ENCODE measurements around the gene TMEM158.

The TMEM158 gene

DNA sequence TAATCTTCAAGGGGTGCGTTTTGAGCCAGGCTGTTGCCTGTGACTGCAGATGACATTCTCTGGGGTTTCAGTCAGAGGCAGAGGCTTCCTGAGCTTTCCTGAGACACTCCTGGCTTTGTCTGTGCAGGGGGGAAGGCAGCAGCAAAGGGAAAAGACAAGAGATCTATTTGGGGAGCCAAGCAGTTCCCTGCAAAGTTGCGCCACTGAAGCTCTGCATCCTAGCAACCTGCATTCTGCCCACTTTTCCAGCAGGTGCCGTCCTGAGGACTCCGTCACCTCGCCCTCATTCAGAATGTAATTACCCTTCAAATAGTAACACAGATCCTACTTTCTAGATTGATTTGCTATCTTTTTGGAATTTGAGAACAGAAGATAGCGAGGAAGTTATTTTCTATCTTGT, 1.9 kb upstream of the TMEM158 start:
- no peak for DNase-seq

DNA sequence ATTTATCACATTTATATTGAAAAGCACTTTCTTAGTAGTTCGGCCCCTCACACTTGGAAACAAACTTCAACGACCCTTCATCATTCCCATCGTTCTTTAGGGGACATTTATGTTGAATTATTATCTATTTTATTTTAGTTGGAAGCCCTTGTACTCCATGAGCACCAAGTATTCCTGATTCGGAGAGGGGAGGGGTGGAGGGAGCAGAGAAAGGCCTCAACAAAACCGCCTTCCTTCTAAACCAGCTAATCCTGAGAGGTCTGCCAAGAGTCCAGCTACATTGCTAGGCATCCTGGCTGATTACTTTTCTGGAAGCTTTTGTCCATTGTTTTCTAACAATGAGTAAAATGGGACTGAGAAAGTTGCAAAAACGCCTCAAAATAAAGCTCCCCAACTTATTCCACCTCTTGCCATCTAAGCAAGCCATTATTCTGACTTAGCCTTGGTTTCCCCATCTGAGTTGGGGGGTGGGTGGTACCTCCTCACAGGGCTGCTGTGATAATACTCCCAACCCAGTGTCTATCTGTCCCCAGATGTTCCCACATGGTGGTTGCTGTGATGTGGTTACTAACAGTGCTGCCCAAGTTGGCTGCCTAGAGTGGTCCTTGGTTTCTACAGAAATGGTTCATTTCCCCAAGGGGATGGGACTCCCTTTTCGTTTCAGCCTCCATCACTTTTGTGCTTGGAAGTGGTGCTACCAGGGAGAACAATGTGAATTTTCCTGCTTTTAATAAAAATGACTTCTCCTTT, 1.2 kb upstream of the TMEM158 start:
- DNase-seq = no peak

DNA sequence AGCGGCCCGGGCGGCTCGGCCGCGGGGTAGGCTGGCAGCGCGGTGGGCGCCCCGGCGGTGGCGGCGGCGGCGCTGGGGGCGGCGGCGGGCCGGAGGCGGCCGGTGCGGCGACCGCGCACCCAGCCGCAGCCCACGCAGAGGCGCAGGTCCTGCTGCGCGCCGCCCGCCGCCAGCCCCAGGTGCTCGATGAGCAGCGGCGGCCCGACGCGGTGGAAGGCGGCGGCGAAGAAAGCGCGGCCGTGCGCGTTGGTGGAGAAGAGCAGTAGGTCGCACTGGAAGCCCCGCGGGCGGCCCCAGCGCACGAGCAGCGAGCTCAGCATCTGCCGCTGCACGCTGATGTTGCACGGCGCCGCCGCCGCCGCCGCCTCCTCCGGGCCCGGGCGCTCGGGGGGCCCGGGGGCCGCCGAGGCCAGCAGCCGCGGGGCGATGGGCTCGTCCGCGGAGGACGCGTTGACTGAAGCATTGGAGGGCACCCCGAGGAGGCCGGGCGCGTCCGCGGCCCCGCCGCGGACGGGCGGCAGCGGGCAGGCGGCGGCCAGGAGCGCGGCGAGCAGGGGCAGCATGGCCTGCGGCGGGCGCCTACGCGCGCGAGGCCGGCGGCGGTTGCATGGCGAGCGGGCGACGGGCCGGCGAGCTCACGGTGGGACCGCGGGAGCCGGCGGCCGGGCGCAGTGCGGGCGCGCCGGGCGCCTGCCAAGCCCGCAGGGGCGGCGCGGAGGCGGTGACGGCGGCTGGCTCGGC, 452 bp downstream of the TMEM158 start:
- peak; percentile 25 to 27 for DNase-seq

DNA sequence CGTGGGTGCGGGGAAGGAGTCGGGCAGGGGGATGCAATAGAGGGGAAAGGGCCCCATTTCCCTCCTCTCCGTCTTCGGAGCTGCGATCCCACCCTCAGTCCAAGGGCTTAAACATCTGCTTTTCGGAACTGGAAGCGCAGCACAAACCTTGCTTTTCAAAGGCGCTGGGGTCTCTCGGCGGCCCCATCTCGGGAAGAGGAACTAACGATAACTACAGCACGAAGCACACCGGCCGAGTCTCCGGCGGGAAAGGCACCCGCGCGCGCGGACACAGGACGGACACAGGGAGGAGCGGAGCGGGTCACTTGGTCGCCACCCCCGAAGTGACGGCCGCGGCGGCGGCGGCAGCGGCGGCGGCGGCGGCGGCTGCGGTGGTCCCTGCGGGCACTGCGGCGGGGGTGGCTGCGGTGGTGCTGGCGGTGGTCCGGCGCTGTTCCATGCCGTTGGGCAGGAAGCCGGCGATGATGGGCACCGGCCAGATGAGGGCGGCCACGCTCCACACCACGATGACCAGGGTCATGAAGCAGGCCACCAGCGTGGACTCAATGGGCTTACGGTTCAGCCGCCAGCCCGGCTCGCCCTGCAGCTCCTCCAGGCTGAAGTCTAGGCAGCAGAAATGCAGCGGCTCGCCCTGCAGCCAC, 1.1 kb downstream of the TMEM158 start:
- no peak for DNase-seq

DNA sequence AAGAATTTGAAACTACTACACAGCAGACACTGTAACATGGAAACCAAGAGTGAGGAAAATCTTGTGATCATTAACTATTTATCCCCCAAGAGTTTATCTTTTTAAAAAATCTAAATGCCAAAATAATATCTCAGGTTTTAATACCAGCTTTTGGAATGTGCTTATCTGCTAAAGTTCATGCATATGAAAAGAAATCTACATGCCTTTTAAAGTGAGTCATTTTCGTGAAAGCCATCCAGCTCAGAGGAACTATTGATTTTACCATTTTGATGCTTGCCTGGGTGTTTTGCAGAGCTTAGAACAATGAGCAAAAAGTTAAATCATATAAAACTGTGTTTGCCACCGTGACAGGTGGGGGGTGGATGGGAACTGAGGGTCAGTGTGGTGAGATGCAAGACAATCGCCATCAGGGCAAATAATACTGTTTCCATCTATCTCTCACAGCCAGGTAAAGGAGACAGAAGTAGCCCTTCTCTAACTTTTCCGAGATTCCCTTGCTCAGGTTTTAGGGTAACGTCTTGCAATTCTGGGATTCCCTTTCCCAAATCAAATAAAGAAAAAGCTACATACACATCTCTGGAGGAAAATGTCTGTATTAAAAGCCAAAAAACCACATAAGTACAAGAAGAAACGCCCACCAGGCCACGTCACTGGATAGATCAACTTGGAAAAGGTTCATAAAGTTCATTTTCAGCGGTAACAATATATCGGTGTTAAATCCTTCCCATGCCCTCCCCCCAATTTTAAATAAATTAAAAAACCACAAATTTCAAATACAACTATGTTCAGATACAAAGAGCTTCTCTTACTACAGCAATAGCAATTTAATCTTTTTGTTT, 2.0 kb downstream of the TMEM158 start:
- peak; percentile 23 to 40 for DNase-seq

DNA sequence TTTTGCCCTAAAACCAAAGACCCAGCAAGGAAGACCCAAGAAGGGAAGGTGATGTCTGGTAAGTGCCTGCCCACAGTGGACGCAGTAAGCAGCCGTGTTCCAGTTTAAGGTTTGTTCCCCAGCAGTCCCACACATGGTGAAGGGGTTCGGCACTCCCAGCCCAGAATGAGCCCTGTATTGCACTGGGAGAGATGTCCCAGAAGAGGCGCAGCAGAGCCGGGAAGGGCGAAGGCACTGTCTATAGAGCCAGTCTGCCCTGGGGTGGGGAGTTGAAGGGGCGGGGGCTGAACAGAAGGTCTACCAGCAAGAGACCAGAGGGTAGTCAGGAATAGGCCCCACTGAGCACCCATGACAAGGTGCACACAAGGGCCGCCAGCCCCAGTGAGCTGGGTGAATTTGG, 6.4 kb downstream of the TMEM158 start:
- DNase-seq = no peak

DNA sequence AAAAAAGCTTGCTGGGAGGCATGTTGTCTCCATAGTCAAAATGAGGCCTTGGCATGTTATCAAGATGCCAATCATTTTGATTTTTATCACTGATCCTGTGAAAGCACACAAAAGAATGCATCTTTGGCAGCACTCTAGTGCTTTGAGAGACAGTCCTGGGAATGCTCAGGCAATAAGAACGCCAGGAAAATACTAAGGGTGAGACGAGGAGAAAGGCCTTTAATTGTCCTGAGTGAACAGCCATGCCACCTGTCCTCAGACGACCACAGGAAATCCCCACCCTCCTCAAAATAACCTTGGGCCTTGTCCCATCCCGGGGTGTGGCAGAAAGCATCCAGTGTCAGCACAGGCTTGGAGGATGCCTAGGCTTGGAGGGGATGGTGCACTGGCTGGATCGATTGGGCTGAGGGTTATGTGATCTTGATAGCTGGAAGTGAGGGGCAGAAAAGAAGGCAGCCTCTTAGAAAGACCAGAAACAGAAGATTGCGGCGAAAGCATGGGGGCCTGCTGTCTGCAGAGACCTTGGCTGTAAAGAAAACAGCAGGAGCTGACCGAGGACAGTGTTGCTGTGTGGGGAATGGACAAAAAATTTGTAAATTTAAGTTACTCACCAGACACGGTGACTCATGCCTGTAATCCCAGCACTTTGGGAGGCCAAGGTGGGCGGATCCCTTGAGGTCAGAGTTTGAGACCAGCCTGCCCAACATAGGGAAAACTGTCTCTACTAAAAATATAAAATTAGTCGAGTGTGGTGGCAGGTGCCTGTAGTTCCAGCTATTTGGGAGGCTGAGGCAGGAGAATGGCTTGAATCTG, 7.3 kb downstream of the TMEM158 start:
- DNase-seq = no peak

DNA sequence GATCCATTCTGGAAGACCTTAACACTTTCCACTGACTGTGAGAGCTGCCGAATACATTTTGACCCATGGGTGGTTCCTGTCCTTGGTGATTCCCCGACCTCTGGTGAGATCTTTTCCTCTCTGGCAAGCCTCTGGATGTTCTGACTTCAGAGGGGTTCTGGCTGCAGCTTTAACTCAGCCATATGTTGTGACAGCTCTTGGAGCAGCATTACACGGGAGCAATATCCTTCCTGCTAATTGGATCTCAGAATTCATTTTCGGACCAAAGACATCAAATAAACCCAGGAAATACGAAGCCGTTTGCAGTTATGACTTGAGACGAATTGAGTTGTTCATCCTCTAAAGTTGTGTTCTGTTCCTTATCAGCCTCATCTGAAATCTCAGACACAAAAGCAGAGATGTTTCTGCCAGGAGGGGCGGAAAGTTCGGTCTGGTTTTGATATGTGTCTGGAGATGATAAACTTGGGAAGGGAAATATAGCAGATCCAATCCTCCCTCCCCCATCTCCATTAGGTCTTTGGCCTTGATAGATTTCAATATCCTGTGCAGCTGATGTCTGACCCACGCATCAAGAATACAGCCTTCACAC, 10.0 kb downstream of the TMEM158 start:
- no peak for DNase-seq

DNA sequence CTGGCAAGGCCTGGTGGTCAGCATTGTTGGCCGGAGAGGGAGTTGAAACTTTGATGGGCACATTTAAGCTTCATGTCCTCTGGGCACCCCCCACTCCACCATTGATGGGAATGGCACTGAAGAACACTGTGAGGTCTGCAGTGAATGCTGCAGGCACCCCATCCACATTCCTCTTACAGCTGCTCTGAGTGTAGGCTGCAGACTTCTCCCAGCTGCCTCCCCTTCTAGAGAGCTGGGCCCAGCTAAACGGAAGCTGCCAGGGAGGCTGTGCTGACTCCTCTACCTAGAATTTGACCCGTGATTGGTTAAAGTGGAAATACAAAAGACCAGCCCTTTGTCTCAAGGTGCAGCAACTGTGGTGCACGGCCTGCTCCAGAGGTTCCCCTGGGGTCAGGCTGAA, 10.6 kb downstream of the TMEM158 start:
- DNase-seq = no peak

DNA sequence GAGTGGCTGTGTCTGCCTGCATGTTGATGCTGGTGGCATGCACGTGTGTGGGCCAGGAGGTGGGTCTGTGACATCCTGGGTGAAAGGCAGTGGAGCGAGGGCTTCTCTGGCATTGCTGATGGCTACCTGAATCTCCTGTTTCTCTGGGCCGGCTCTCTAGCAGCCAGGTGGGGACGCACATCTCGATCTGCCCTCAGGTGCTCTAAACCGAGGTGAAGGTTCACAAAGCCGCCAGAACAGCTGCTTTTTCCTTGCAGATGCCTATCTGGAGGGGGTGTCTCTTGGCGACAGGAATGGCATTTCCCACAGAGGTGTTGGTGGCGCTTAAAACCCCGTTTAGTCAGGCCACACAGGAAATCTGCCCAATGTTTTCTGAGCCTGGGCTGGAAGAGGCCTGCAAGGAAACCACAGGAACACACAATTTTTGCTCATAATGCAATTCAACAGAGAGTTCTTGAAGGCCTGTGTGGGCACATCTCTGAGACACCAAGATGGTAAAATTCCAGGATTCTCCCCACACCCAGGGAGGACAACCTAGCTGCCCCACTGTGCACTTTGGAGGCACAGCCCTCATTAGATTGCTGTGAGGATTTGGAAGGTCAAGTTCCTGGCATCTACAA, 11.9 kb downstream of the TMEM158 start:
- DNase-seq = no peak

DNA sequence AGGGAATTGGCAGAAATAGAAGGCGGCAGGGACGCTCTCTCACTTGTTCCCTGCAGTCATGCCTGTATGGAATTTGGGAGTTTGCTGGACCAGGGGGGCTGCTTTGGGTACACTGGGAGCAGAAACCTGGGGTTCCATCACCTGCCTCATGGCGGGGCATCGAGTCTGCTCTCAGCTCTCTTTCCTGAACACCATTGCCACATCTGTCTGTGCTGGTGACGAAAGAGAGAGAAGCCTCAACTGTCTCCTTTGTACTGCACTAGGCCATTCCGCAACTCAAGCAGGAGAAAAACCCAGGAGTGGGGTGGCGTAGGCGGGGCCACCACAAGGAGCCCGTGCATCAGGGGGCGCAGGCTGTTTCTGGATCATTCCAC, 14.0 kb downstream of the TMEM158 start:
- DNase-seq = no peak

DNA sequence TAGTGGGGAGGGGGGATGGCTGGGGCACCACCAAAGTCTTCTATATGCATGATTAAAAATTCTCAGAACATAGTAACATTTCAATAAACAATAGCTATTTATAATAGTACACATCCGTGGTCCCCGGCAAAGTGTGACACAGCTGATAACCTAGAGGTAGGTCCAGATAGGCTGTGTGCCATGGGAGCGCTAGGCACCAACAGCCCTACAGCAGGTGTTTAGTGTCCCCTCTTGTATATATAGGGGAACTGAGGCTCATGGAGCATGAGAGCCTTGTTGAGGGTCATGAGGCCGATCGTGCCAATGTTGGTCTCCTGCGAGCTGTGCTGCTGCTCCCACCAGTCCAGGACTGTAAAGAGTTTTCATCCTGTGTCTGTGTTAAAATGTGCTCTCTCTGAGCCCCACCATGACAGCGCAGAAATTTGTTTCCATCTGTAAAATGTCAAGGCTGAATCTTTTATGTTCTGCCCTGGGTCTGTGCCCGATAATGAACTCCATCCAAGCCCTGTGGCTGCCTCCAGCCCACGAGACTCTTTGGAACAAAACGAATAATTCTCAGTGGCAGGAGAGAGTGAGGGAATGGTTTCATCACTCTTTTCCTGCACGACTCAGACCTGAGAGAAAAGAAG, 14.5 kb downstream of the TMEM158 start:
- no peak for DNase-seq

DNA sequence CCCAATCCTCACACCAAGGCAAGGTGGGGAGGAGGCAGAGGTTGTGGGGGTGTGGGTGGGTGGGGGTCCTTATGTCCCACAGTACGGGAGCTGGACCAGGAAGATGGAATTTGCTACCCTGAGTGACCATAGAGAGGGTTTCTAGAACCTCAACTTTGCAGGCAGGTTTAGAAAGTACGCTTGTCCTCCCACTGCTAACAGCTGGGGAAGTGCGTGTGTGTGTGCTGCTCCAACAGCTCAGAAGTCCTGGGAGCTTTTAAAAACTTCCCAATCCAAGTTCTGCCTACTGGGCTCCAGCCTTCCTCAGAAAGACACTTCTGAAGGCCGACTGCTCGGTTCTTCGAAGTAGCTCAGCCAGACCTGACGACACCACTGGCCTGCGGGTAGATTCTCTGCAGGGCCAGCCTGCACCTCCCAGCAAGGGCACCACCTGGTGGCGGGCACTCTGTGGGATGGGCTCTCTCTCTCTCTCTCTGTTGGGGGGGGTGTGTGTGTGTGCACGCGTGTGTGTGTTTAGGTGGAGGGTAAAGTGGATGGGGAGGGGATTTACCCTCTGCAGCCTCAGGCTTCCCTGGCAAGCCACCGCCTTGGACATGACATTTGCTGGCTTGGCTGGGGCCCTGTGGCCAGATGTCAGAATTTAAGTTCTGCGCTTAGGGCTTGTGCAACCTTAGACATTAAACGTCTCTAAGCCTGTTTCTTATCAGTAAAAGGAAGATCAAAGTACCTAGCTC, 15.6 kb downstream of the TMEM158 start:
- DNase-seq = peak; percentile 80 to 86

DNA sequence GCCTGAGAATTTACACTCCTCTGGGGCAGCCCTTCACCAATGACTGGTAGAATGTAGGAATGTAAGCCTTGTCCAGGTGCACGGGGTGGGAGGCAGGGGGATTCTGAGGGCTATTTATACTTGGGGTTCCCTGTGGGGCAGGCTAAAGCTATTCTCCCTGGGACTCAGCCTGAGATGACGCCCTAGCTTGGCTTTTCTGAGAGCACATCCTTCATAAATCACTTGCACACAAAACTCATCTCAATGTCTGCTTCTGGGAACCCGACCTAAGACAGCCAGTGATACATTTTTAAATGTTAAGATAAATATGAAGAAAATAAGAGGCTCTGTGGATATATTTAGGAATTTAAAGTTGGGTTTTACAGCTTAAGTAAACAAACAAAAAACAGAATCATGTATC, 16.6 kb downstream of the TMEM158 start:
- DNase-seq = no peak

DNA sequence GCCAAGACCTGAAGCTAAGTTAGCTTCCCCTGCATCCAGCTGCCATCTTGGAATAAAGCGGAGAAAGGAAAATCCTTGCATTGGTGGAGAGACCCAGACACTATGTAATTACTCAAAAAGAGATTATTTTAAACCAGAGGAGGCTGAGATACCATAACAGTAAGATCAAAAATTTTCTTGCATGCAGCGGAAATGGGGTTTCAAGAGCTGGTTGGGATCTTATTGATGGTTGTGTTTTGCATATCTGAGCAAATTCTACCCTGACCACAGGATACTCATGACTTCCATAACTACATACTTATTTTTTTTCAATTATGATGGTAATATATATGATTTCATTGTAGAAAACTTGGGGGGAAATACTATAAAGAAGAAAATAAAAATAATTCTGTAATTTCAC, 17.5 kb downstream of the TMEM158 start:
- no peak for DNase-seq

DNA sequence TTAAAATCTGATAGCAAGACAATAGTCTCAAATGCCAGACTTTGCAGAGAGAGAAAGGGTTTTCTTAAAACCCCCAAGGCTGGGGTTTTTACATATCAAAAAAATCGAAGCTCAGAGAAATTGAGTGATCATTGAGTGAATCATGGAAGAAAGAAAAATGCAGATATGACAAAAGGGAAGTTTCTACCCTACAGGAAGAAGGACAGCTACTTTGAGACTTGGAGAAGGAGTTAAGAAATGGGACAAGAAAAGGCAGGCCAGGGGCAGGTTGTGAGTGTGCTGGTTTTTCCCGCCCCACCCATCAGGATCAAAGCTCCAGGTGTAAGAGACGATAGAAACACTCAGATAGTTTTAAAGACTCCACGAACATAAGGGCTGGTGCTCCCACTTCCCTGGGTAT, 18.6 kb downstream of the TMEM158 start:
- no peak for DNase-seq

DNA sequence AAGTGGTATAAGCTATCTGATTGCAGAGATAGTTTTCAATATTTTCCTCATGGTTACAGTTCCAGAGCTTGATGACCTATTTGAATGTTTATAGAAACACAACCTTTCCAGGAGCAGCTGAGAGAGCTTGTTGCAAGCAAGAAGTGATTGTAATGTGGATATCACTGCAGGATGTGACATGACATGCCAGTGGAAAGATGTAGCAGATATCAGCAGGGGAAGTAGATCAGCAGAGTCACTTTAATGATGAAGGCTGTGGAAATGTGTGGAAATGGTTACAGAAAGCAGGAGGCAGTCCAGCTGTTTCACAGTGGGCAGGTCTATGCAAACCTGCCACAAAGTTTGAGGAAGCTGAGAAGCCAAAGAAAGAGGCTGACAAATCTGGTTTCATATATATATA, 21.0 kb downstream of the TMEM158 start:
- DNase-seq = no peak

DNA sequence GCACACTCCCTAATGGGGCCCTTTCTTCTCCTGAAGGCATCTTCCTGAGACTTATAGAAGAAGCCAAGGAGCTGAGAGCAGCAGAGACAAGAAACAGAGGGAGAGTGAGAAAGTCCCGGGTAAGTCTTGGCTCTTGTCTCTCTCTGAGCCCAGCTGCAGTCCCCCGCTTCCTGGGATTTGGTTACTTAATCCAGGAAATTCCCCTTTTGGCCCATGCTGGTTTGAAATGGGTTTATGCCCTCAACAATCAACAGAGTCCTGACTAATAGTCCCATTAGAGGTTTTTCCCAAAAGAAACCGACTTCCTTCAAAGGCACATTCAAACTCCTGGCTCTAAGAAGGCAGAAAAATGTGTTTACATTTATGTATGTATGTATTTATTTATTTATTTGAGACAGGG, 22.0 kb downstream of the TMEM158 start:
- no peak for DNase-seq

DNA sequence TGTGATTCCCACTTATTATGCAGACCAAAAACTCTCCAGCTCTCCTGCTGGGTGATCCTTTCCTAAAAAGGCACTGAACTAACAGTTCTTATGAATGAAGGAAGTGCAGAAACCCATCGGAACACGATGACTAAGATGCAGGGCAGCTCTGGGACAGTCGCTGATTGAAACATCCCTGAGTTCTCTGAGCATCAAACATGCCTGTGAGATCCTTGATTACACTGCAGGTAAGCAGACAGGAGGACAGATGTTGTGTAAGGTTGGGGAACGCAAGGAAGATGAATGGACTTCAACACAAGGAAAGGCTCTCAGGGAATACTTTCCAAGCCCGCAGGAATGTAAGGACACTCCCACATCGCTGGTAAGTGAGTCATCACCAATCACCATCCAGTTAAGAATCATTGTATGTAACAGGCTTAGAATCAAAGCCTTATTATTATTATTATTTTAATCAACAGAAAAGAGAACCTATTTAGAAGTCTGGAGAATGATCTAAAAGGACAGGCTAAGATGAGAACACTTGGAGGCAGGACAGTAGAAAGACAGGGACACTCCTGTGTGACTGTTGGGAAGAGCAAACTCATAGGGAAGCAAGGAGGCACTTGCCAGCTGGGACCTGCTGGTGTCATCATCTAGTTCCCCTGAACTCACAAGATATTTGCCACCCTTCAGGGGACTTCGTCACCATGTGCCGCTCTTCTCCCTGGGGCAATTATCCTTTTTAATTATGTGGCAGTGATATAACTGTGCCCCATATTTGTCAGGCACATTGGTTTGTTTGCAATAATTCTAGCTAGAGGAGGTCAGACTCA, 26.0 kb downstream of the TMEM158 start:
- no peak for DNase-seq
